Muscle layer of duodenum (tissue), 2 donors: ENCODE data around the gene LDLR.
A peak's percentile ranks its signal among the peaks of the same experiment; 100 is the strongest.
"Not testable (repeated sequence)": the region's sequence is repeated elsewhere in the genome, so short reads cannot be mapped to it uniquely, and the experiment has no call there.

Experiments used
- H3K27ac ChIP-seq: one replicate; pipeline ENCODE4 v1.7.0; 2013; ENCODE audit warnings: mild to moderate bottlenecking, low read length
- H3K27me3 ChIP-seq: one replicate; pipeline ENCODE4 v1.7.0; 2013; ENCODE audit warnings: low read depth, mild to moderate bottlenecking, control low read depth, low read length
- H3K36me3 ChIP-seq, 2 donors: one replicate each; pipeline ENCODE4 v1.7.0; 2013; ENCODE audit warnings: low read length in 2 of 2, control low read depth in 1 of 2, mild to moderate bottlenecking in 1 of 2; ENCODE audit not compliant: insufficient read depth in 2 of 2, control insufficient read depth in 1 of 2
- H3K4me1 ChIP-seq, 2 donors: one replicate each; pipeline ENCODE4 v1.7.0; 2013; ENCODE audit warnings: low read length in 2 of 2, mild to moderate bottlenecking in 2 of 2, control low read depth in 1 of 2, moderate library complexity in 1 of 2; ENCODE audit not compliant: insufficient read depth in 2 of 2, control insufficient read depth in 1 of 2
- H3K4me3 ChIP-seq, 2 donors: one replicate each; pipeline ENCODE4 v1.7.0; 2013; ENCODE audit warnings: low read length in 2 of 2, low read depth in 1 of 2, mild to moderate bottlenecking in 1 of 2
- H3K9me3 ChIP-seq, 2 donors: one replicate each; pipeline ENCODE4 v1.7.0; 2013; ENCODE audit warnings: low read length in 2 of 2, control low read depth in 1 of 2, mild to moderate bottlenecking in 1 of 2; ENCODE audit not compliant: control insufficient read depth in 1 of 2
- donor health status: healthy.

Gene LDLR

DNA sequence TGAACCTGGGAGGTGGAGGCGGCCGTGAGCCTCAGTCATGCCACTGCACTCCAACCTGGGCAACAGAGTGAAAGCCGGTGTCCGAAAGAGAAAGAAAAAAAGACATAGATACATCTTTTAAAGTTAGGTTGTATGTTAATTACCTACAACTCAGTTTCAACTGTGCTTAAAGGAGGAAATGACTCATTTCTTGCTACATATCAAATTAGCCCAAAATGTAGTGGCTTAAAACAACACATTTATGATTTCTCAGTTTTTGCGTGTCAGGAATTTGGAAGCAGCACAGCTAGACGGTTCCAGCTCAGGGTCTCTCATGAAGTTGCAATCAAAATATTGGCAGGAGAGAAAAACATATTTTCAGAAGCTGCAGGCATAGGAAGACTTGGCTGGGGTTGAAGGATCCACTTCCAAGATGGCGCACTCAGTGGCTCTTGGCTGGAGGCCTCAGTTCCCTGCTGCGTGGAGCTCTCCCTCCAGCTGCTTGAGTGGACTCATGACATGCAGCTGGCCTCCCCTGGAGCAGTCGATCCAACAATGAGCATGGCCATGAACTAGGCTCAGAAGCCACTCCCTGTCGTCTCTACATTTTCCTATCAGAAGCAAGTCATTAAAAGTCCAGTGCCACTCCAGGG is 7.1 kb downstream of the LDLR start:
- no peaks in the 10 kb centered on the region for H3K27me3 ChIP-seq
- peaks cover 5 to 12% of the 10 kb centered on the region in 2 donors for H3K4me1 ChIP-seq
- no peak overlapping the region for H3K4me3 ChIP-seq
- H3K27ac ChIP-seq = peak overlapping the region; percentile 85
- peaks cover 0 to 2% of the 10 kb centered on the region in 2 donors for H3K9me3 ChIP-seq
- peaks cover 3 to 5% of the 10 kb centered on the region in 2 donors for H3K36me3 ChIP-seq

DNA sequence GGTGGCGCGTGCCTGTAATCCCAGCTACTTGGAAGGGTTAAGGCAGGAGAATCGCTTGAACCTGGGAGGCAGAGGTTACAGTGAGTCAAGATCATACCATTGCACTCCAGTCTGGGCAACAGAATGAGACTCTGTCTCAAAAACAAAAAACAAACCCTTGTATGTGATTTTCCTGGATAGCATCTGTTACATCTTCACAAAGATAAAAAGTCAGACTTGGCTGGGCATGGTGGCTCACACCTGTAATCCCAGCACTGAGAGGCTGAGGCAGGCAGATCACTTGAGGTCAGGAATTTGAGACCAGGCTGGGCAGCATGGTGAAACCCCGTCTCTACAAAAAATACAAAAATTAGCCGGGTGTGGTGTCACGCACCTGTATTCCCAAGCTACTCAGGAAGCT is 8.1 kb downstream of the LDLR start:
- H3K36me3 ChIP-seq, H3K4me3 ChIP-seq, H3K27me3 ChIP-seq, H3K9me3 ChIP-seq, H3K27ac ChIP-seq: not testable (repeated sequence)
- H3K4me1 ChIP-seq = peaks cover 0 to 12% of the 10 kb centered on the region in 2 donors

DNA sequence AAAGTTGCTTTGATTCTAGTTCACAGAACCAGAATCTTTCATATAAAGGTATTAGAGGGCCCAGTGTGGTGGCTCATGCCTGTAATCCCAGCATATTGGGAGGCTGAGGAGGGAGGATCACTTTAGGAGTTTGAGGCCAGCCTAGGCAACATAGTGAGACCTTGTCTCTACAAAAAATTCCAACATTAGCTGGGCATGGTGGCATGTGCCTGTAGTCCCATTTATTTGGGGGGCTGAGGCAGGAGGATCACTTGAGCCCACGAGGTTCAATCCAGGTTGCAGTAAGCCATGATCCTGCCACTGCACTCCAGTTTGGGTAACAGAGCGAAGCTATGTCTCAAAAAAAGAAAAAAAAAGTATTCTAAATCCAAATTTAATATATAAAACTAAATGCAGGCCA is 9.1 kb downstream of the LDLR start:
- H3K36me3 ChIP-seq = peaks cover 13 to 16% of the 10 kb centered on the region in 2 donors
- no peaks in the 10 kb centered on the region for H3K27me3 ChIP-seq
- no peak overlapping the region for H3K27ac ChIP-seq
- peaks cover 0 to 2% of the 10 kb centered on the region in 2 donors for H3K9me3 ChIP-seq
- peaks cover 0 to 12% of the 10 kb centered on the region in 2 donors for H3K4me1 ChIP-seq
- H3K4me3 ChIP-seq = no peak overlapping the region

DNA sequence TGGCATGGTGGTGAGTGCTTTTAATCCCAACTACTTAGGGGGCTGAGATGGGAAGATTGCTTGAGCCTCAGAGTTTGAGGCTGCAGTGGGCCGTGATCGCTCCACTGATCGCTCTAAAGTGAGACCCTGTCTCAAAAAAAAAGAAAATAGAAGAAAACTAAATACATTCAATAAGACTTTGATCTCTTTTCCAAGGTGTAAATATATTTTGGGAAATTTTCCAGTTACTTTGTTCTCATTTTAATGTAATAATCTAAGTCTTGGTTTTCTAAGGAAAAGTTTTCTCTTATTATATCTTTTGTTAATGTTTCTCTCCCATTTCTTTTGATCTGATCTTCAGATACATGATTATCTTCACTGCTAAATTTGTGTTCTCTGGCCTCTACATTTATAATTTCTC is 9.6 kb downstream of the LDLR start:
- H3K36me3 ChIP-seq = peaks cover 13 to 17% of the 10 kb centered on the region in 2 donors
- no peaks in the 10 kb centered on the region for H3K27me3 ChIP-seq
- no peak overlapping the region for H3K4me3 ChIP-seq
- no peak overlapping the region for H3K27ac ChIP-seq
- H3K4me1 ChIP-seq = peaks cover 0 to 12% of the 10 kb centered on the region in 2 donors
- peaks cover 0 to 2% of the 10 kb centered on the region in 2 donors for H3K9me3 ChIP-seq

DNA sequence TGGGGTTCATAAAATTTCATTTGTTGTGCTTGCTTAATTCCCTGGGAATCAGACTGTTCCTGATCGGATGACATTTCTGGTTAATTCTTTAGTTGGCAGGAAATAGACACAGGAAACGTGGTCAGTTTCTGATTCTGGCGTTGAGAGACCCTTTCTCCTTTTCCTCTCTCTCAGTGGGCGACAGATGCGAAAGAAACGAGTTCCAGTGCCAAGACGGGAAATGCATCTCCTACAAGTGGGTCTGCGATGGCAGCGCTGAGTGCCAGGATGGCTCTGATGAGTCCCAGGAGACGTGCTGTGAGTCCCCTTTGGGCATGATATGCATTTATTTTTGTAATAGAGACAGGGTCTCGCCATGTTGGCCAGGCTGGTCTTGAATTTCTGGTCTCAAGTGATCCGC is 10.8 kb downstream of the LDLR start:
- H3K4me3 ChIP-seq = no peak overlapping the region
- no peak overlapping the region for H3K27ac ChIP-seq
- peaks cover 0 to 2% of the 10 kb centered on the region in 2 donors for H3K9me3 ChIP-seq
- H3K36me3 ChIP-seq = peaks cover 13 to 27% of the 10 kb centered on the region in 2 donors
- H3K4me1 ChIP-seq = peaks cover 0 to 5% of the 10 kb centered on the region in 2 donors
- no peaks in the 10 kb centered on the region for H3K27me3 ChIP-seq

GRCh38 chr19:11101057-11101456 is 11.8 kb downstream of the LDLR start:
- Histone ChIP-seq H3K27ac (no peak overlapping the region), H3K27me3 (no peaks in the 10 kb centered on the region), H3K4me1 (peaks cover 0 to 4% of the 10 kb centered on the region in 2 donors), H3K4me3 (no peak overlapping the region), H3K9me3 (peaks cover 0 to 2% of the 10 kb centered on the region in 2 donors), H3K36me3 (peaks cover 13 to 34% of the 10 kb centered on the region in 2 donors)

DNA sequence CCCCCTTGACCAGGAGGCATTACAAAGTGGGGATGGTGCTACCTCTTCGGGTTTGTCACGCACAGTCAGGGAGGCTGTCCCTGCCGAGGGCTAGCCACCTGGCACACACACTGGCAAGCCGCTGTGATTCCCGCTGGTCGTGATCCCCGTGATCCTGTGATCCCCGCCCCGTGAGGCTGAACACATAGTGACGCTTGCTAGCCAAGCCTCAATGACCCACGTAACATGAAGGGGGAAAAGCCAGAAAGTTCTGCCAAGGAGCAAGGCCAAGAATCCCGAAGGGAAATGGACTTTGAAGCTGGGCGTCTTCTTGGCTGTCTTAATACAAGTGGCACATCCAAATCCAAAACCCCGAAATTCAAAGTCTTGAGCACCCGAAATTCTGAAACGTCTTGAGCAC is 13.7 kb downstream of the LDLR start:
- Histone ChIP-seq H3K4me1 (peaks cover 0 to 5% of the 10 kb centered on the region in 2 donors), H3K27me3 (no peaks in the 10 kb centered on the region), H3K36me3 (peaks cover 20 to 47% of the 10 kb centered on the region in 2 donors), H3K4me3 (no peak overlapping the region), H3K27ac (no peak overlapping the region), H3K9me3 (peaks cover 0 to 2% of the 10 kb centered on the region in 2 donors)

DNA sequence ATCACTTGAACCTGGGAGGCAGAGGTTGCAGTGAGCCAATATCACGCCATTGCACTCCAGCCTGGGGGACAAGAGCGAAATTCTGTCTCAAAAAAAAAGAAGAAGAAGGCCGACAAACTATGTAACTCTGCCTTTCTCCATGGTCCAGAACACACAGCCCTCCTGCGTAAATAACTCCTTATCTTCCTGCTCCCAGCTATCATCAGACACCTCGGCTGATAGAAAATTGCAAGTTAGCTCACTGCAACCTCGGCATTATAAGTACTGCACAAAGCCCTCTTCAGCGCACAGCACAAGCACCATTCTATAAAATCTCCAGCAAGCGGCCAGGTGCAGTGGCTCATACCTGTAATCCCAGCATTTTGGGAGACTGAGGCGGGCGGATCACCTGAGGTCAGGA is 14.4 kb downstream of the LDLR start:
- H3K27me3 ChIP-seq, H3K27ac ChIP-seq, H3K4me3 ChIP-seq, H3K4me1 ChIP-seq, H3K9me3 ChIP-seq: not testable (repeated sequence)
- peaks cover 26 to 52% of the 10 kb centered on the region in 2 donors for H3K36me3 ChIP-seq

DNA sequence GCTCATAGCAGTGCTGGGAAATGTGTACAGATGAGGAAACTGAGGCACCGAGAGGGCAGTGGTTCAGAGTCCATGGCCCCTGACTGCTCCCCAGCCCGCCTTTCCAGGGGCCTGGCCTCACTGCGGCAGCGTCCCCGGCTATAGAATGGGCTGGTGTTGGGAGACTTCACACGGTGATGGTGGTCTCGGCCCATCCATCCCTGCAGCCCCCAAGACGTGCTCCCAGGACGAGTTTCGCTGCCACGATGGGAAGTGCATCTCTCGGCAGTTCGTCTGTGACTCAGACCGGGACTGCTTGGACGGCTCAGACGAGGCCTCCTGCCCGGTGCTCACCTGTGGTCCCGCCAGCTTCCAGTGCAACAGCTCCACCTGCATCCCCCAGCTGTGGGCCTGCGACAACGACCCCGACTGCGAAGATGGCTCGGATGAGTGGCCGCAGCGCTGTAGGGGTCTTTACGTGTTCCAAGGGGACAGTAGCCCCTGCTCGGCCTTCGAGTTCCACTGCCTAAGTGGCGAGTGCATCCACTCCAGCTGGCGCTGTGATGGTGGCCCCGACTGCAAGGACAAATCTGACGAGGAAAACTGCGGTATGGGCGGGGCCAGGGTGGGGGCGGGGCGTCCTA is 15.9 kb downstream of the LDLR start:
- no peaks in the 10 kb centered on the region for H3K9me3 ChIP-seq
- H3K36me3 ChIP-seq = peaks cover 30 to 53% of the 10 kb centered on the region in 2 donors
- H3K27ac ChIP-seq = no peak overlapping the region
- no peak overlapping the region for H3K4me3 ChIP-seq
- H3K27me3 ChIP-seq = no peaks in the 10 kb centered on the region
- H3K4me1 ChIP-seq = peaks cover 0 to 5% of the 10 kb centered on the region in 2 donors

DNA sequence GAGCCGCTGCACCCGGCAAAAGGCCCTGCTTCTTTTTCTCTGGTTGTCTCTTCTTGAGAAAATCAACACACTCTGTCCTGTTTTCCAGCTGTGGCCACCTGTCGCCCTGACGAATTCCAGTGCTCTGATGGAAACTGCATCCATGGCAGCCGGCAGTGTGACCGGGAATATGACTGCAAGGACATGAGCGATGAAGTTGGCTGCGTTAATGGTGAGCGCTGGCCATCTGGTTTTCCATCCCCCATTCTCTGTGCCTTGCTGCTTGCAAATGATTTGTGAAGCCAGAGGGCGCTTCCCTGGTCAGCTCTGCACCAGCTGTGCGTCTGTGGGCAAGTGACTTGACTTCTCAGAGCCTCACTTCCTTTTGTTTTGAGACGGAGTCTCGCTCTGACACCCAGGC is 17.2 kb downstream of the LDLR start:
- Histone ChIP-seq H3K27me3 (no peaks in the 10 kb centered on the region), H3K9me3 (no peaks in the 10 kb centered on the region), H3K27ac (no peak overlapping the region), H3K4me1 (peaks cover 0 to 5% of the 10 kb centered on the region in 2 donors), H3K4me3 (no peak overlapping the region), H3K36me3 (peaks cover 38 to 60% of the 10 kb centered on the region in 2 donors)

- Histone ChIP-seq H3K27ac (no peak overlapping the region), H3K4me1 (peaks cover 0 to 5% of the 10 kb centered on the region in 2 donors), H3K27me3 (no peaks in the 10 kb centered on the region), H3K9me3 (no peaks in the 10 kb centered on the region), H3K4me3 (no peak overlapping the region), H3K36me3 (peaks cover 40 to 65% of the 10 kb centered on the region in 2 donors)
These were observed 19.5 kb downstream of the LDLR start for GRCh38 chr19:11108746-11109145.
